A673 (cell line): Measurements from ENCODE around the gene SORL1.

Experiments
- EZH2 ChIP-seq: fragments of 200-600 bp; sonication (generic); IDR thresholded peaks from 2 replicates; pipeline ENCODE4 v1.6.1; 2017; ENCODE audit warnings: borderline replicate concordance, low read depth, mild to moderate bottlenecking, mixed read lengths, antibody characterized with exemption, low read length; ENCODE audit not compliant: poor library complexity, severe bottlenecking
- TF ChIP-seq, protein P1 (sequence below): fragments of 300-800, 200-600 bp; sonication (generic); conservative IDR thresholded peaks from 2 replicates; pipeline ENCODE4 v1.5.1; 2017; ENCODE audit warnings: low read depth, mild to moderate bottlenecking, antibody characterized with exemption, low read length, moderate library complexity, mixed read lengths

DNA sequence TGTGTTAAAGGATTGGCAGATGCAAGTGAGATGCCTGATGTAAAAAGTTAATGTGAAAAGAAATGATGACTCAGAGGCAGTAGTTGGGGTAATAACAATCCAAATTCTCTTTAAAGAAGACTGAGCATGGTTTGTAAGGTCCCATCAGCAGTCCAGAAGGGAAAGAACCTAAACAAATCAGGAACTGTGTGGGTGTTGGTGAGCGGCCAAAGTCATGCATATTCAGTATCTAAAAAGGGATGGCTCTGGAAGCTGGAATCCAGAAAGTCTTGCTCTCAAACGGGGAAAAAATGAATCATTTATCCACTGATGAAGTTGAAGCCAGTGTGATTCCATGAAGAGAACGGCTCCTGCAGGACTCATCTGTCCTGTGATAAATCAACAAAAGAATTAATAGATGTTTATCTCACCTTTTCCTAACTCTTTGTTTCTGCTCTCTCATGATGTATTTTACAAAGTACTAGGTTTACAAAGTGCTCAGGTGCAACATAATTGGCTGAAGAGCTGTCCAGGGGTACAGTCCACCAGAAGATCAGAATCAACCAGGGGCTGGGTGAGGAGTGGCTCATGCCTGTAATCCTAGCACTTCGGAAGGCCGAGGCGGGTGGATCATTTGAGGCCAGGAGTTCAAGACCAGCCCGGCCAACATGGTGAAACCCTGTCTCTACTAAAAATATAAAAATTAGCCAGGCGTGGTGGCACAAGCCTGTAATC is 21.1 kb downstream of the SORL1 start:
- TF ChIP-seq, protein P1, sequence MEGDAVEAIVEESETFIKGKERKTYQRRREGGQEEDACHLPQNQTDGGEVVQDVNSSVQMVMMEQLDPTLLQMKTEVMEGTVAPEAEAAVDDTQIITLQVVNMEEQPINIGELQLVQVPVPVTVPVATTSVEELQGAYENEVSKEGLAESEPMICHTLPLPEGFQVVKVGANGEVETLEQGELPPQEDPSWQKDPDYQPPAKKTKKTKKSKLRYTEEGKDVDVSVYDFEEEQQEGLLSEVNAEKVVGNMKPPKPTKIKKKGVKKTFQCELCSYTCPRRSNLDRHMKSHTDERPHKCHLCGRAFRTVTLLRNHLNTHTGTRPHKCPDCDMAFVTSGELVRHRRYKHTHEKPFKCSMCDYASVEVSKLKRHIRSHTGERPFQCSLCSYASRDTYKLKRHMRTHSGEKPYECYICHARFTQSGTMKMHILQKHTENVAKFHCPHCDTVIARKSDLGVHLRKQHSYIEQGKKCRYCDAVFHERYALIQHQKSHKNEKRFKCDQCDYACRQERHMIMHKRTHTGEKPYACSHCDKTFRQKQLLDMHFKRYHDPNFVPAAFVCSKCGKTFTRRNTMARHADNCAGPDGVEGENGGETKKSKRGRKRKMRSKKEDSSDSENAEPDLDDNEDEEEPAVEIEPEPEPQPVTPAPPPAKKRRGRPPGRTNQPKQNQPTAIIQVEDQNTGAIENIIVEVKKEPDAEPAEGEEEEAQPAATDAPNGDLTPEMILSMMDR: no peak
- TF ChIP-seq EZH2: no peak
